Renal cortical epithelial cell (primary cell): Measurements from ENCODE around the gene SFXN2. TPM values are rescaled to one million over a fixed set of nuclear protein-coding genes. Genes with fewer than 3 reads are reported as not detected.

Experiments used
- DNase-seq: peaks from one replicate; pipeline ENCODE4 v3.0.0-alpha.2; 2011; ENCODE audit warnings: low read depth
- total RNA-seq: library from RNA; depleted of rRNA; stranded (reverse); fragments of >200 nt; gene quantifications from 2 replicates; pipeline ENCODE4 v1.2.3, GENCODE V29; 2014

The SFXN2 gene
- total RNA-seq, 1 donor from 2014 or later: 5.1 TPM

DNA sequence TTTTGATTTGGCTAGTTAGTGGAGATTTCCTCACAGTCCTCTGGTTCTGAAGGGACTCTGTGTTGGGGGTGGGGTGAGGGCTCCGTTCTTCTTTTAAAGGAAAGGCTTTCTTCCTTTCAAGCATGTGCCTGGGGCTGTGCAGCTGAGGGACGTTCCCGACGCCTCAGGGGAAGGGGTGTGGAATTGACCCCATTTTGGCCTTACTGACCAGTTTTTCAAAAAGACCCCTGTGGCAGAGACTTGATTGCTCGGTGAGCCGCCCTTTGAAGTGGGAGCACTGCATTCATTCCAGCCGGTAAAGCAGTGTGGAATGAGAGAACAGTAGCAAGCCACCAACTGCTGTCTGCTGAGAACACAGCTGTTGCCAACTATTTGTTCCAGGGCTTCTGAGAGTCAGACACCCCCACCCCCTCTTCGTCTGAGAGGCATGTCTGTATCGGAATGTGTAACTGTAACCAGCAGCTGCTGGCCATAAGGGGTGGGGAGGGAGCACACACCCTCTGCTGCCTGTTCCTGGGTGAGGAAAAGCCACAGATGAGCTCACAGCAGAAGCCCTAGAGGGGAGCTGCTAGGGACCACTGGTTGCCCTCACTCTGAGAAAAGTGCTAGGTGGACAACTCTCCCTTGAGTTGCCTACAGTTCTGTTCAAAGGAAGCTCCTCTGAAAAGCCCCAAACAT, 62.5 kb downstream of the SFXN2 start:
- peak; percentile 96 for DNase-seq

GRCh38 chr10:102777711-102778453, 63.4 kb downstream of the SFXN2 start:
- no peak for DNase-seq

DNA sequence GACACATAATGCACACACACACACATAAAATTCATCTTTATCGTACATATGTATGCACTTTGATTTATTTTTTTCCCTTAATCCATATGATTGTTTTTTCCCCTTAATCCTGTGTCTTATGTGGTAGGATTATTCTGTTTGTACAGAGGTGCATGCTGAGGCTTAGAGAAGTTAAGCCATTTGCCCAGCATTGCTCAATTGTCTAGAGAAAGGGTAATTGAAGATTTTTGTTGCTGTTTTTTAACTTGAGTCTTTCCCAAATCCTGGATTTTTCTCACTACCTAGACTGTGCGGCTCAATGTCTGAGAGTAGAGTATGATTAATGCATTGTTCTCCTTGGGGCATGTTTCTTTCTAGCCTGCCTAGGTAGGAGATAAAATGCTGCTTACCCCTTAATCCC, 64.3 kb downstream of the SFXN2 start:
- no peak for DNase-seq

GRCh38 chr10:102779680-102780526, 65.5 kb downstream of the SFXN2 start:
- no peak for DNase-seq

DNA sequence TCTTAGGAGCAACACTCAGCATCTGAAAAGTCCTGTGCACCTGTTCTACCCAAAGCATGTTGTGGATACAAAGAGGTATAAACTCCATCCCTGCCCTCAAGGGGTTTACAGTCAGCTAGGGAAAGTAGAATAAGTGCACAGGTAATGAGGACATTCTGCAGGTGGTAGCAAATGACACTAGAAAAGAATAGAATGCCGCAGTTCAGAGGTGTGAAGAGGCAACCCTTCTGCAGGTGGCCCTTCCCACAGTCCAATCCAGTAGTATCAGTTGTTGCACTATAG, 66.0 kb downstream of the SFXN2 start:
- DNase-seq: no peak

DNA sequence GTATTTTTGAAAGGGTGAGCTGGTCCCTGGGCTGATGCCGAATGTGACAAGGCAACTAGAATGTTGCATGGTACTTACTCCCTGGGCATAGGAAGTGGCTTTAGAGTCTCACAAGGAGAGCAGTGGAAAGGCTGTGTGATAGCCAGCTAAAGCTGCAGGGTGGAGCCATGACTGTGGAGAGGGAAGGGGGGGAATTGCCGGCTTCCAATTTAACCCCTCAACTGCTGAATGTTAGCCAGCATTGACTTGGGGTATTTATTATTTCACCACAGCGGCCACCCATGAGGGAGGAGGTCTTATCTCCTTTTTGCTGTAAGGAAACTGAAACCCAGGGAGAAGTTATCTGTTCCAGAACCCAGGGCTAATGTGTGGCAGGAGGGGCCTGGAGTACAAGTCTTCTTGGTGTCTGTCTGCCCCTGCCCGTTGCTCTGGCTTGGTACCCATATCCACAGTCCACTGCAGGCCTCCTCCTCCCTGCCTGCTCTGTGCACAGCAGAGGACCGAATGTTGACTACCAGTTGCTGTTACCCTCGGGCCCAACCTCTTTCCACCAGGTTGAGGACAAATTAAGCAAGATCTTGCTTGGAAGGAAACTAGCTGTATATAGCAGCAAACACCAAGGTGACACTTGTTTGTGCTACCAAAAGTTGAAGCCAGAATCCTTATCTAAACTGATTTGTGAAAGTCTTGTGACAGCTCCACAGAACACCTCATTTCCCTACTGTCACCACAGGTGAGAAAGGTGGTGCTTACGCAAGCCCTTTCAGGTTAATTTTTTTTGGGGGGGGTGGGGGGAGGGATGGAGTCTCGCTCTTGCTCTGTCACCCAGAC, 66.9 kb downstream of the SFXN2 start:
- DNase-seq: no peak

DNA sequence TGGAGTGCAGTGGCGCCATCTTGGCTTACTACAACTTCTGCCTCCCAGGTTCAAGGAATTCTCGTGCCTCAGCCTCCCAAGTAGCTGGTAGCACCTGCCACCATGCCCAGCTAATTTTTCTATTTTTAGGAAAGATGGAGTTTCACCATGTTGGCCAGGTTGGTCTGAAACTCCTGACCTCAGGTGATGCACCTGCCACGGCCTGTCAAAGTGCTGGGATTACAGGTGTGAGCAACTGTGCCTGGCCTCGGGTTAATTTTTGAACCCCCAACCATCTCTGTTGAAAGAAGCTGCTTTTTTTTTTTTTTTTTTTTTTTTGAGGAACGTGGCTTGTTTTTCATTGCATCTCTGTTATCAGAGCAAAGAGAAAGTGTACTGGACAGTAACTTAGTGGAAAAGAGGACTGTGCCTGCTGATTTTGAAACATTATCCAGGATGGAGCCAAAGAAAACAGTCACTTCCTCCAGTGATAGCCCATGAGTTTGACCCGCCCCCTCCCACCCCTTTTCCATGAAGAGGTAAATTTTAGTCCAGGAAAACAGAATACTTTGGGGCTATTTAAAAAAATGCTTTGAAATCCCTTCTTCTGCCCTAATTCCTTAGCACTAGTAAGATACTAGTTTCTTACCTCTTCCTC, 67.6 kb downstream of the SFXN2 start:
- DNase-seq: no peak

GRCh38 chr10:102782673-102783551, 68.5 kb downstream of the SFXN2 start:
- no peak for DNase-seq

DNA sequence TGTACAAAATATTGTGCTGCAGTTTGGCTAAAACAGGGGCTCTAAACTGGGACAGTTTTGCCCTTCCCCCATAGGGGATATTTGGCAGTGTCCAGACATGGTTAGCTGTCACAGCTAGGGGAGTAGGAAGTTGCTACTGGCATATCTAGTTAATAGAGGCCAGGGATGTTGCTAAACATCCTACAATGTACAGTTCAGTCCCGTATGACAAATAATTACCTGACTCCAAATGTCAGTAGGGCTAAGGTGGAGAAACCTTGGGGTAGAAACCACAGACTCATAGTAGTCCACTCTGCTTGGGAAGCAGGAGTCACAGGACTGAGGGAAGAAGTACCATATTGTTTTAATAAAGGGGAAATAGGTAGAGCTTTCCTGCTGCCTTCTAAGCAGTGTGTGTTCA, 69.1 kb downstream of the SFXN2 start:
- no peak for DNase-seq

DNA sequence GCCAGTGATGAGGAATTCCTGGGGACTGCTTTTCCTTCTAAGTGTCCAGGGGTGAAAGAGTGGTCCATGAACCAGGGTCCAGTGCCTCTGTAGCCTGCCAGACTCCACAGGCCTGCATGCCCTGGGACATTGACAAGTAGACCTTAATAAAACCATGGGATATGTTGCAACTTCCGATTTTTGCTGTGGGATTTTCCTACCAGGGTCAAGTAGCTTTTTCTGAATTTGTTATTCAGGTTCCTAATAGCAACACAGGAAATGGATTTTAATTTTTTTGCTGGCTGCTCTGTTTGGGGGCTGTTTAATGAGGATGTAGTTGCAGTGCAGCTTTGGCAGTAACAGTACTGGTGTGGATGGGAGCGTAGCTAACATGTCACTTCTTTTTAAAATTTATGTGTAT, 71.4 kb downstream of the SFXN2 start:
- peak; percentile 35 for DNase-seq

DNA sequence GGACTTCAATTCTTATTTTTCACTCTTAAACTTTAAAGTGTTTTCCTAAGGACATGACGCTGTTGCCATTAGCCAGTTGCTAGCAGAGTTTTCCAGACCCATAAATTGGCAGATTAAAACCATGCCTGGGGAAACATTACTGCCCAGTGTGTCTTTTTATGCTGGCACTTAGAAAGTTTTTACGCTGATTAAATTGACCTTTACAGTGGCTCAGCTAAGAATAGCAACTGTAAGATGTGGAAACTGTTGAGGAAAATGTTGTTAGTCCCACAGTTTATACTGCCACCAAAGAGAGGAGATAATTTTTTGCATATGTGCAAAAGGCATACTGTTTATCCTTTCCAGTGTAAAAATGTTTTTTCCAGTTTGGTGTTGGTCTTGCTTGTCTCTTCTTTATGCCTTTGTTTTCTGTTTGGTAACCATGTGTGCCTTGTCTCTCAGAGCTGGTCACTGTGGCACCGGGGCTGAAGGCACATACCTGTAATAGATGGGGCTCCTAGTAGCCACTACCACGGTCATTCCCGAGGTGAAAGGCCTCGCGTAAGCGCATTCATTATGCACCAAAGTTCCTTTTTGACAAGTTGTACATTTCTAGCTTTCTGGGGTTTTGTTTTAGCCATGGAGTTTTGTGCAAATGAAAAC, 77.4 kb downstream of the SFXN2 start:
- DNase-seq: no peak

Other genes starting within 250 kb of the SFXN2 start
- gene ACTR1A, start 211.9 kb upstream of the SFXN2 start, total RNA-seq: 145 and 168 TPM in 2 replicates
- 0.69 and 8.1 TPM in 2 replicates for gene SUFU, start 210.7 kb upstream of the SFXN2 start, total RNA-seq
- 47.2 and 146 TPM in 2 replicates for gene TRIM8, start 70.2 kb upstream of the SFXN2 start, total RNA-seq
- gene ARL3, start 239 bp upstream of the SFXN2 start, total RNA-seq: 7.8 and 9.7 TPM in 2 replicates
- 45.0 and 79.7 TPM in 2 replicates for gene WBP1L, start 29.3 kb downstream of the SFXN2 start, total RNA-seq
- 0.45 and 0.52 TPM in 2 replicates for gene CYP17A1, start 122.8 kb downstream of the SFXN2 start, total RNA-seq
- gene BORCS7, start 139.6 kb downstream of the SFXN2 start, total RNA-seq: 9.2 and 23.4 TPM in 2 replicates
- gene AS3MT, start 154.8 kb downstream of the SFXN2 start, total RNA-seq: 6.1 and 11.4 TPM in 2 replicates
- 1.7 and 11.6 TPM in 2 replicates for gene CNNM2, start 203.7 kb downstream of the SFXN2 start, total RNA-seq